Cerebellar nuclear complex (tissue), 1 donor: ENCODE results near the gene RXFP1.
A peak's percentile ranks its signal among the peaks of the same experiment; 100 is the strongest.

Experiments used
- DNase-seq, 2 experiments: peaks; one replicate each; lab custom pipeline; 2025; lab: John Stamatoyannopoulos, UW

RXFP1 gene

GRCh38 chr4:158671915-158672806, 150.5 kb downstream of the RXFP1 start, which contains the start of gene ETFDH:
Gene ETFDH, plus strand, starts transcription at chr4:158672296. Its CDS starts 161 bp downstream, at chr4:158672457.
- peak; percentile 100 for DNase-seq

GRCh38 chr4:158673633-158674032, 152.0 kb downstream of the RXFP1 start:
- DNase-seq: no peak

GRCh38 chr4:158676076-158676475, 154.4 kb downstream of the RXFP1 start:
- DNase-seq: no peak

- DNase-seq: no peak
Measured at GRCh38 chr4:158678767-158679166, 157.1 kb downstream of the RXFP1 start.

GRCh38 chr4:158681629-158682028, 159.9 kb downstream of the RXFP1 start:
- no peak for DNase-seq

- no peak for DNase-seq
Measured at GRCh38 chr4:158682066-158682465, 160.4 kb downstream of the RXFP1 start.

GRCh38 chr4:158688813-158689212, 167.1 kb downstream of the RXFP1 start:
- DNase-seq: no peak
